RWPE2 (cell line): Measurements from ENCODE around the gene MYBBP1A.
A peak's percentile ranks its signal among the peaks of the same experiment; 100 is the strongest.
"Not testable (repeated sequence)": the region's sequence is repeated elsewhere in the genome, so short reads cannot be mapped to it uniquely, and the experiment has no call there.

ENCODE experiments used
- ATAC-seq: fragments of 200-7000 bp; cut with Tn5 transposase; 3 replicates; pipeline ENCODE4 v1.9.1; 2021; ENCODE audit warnings: low read depth
- DNase-seq: peaks from one replicate; pipeline ENCODE4 v3.0.0-alpha.2; 2020; ENCODE audit warnings: low spot score
- H3K27ac ChIP-seq: fragments of 450-650 bp; 2 replicates; pipeline ENCODE4 v1.5.1; 2017; ENCODE audit warnings: mild to moderate bottlenecking; ENCODE audit not compliant: poor library complexity, severe bottlenecking
- H3K27me3 ChIP-seq: fragments of 250-450 bp; sonication (Bioruptor Pico); 2 replicates; pipeline ENCODE4 v1.5.1; 2021; ENCODE audit warnings: mild to moderate bottlenecking, moderate library complexity; ENCODE audit not compliant: insufficient read depth, poor library complexity, severe bottlenecking
- H3K36me3 ChIP-seq: fragments of 250-450 bp; sonication (Bioruptor Pico); 2 replicates; pipeline ENCODE4 v1.5.1; 2020; ENCODE audit warnings: low read depth, mild to moderate bottlenecking, moderate library complexity
- H3K4me1 ChIP-seq: fragments of 250-450 bp; sonication (Bioruptor Pico); 2 replicates; pipeline ENCODE4 v1.5.1; 2021; ENCODE audit warnings: mild to moderate bottlenecking, moderate library complexity; ENCODE audit not compliant: insufficient read depth, poor library complexity, severe bottlenecking
- H3K4me3 ChIP-seq: fragments of 250-450 bp; sonication (Bioruptor Pico); 2 replicates; pipeline ENCODE4 v1.5.1; 2021; ENCODE audit warnings: mild to moderate bottlenecking, moderate library complexity; ENCODE audit not compliant: severe bottlenecking
- H3K9me3 ChIP-seq: fragments of 250-450 bp; sonication (Bioruptor Pico); 2 replicates; pipeline ENCODE4 v1.5.1; 2021; ENCODE audit warnings: mild to moderate bottlenecking, moderate library complexity; ENCODE audit not compliant: severe bottlenecking
- TF ChIP-seq, protein P1 (sequence below): fragments of 450-650 bp; IDR thresholded peaks from one replicate; pipeline ENCODE4 v1.5.1; 2017; ENCODE audit warnings: mild to moderate bottlenecking, moderate library complexity; ENCODE audit not compliant: poor library complexity, severe bottlenecking

Gene MYBBP1A

GRCh38 chr17:4554997-4555799 is at the start of gene MYBBP1A:
TSS of gene MYBBP1A (minus strand) at chr17:4555384. CDS start at chr17:4555324, 60 bp downstream.
- DNase-seq (peak; percentile 94), ATAC-seq (peak; percentile 89)
- Histone ChIP-seq H3K27ac (peak within 1 kb of the TSS; percentile 26), H3K9me3 (no peaks in the 10 kb centered on the region), H3K4me1 (peaks cover 2% of the 10 kb centered on the region), H3K36me3 (peaks cover 41% of the 10 kb centered on the region), H3K27me3 (no peaks in the 10 kb centered on the region), H3K4me3 (peak within 1 kb of the TSS; percentile 68)
- TF ChIP-seq, protein P1, sequence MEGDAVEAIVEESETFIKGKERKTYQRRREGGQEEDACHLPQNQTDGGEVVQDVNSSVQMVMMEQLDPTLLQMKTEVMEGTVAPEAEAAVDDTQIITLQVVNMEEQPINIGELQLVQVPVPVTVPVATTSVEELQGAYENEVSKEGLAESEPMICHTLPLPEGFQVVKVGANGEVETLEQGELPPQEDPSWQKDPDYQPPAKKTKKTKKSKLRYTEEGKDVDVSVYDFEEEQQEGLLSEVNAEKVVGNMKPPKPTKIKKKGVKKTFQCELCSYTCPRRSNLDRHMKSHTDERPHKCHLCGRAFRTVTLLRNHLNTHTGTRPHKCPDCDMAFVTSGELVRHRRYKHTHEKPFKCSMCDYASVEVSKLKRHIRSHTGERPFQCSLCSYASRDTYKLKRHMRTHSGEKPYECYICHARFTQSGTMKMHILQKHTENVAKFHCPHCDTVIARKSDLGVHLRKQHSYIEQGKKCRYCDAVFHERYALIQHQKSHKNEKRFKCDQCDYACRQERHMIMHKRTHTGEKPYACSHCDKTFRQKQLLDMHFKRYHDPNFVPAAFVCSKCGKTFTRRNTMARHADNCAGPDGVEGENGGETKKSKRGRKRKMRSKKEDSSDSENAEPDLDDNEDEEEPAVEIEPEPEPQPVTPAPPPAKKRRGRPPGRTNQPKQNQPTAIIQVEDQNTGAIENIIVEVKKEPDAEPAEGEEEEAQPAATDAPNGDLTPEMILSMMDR, result peak; percentile 5

- not testable (repeated sequence) for H3K4me3 ChIP-seq, H3K36me3 ChIP-seq, H3K27ac ChIP-seq, H3K9me3 ChIP-seq, ATAC-seq, H3K4me1 ChIP-seq, DNase-seq, H3K27me3 ChIP-seq
Observed at GRCh38 chr17:4604736-4605135, 49.6 kb upstream of the MYBBP1A start.

DNA sequence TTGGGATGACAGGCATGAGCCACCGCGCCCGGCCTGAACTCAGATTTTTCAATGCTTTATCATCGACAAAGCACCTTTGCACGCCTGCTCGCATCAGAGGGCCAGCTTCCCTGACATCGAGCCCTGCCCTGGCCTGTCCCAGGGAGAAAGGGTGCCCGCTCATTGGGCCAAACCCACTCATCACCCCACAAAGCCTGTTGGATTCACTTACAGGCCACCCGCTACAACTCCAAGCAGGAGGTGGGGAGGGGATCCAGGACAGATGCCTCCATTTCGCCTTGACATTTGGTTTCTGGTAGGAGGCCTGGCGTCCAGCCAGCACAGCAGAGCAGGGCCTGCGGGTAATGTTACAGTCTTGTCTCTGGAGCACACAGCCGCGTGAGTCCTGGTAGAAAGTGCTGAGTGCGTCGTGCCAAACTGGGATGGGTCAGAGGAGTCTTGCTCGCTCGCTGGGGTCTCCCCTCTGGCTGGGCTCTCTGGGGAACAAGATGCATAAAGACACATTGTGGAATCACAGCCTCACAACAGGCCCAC is 49.0 kb upstream of the MYBBP1A start:
- no peak for DNase-seq
- 0 out of 3 replicates have a peak, but pooled peaks have one; percentile 23 for ATAC-seq

DNA sequence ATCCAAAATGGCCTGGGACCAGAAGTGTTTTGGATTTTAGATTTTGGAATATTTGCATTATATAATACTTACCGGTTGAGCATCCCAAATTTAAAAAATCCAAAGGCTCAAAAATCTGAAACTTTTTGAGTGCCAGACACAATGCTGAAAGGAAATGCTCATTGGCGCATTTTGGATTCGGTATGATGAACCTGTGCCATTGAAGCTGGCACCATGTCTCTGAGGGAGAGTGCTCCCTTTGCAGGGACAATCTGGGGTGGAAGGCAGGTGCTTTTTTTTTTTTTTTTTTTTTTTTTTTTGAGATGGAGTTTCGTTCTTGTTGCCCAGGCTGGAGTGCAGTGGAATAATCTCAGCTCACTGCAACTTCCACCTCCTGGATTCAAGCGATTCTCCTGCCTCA is 46.9 kb upstream of the MYBBP1A start:
- H3K4me3 ChIP-seq, result no peak overlapping the region
- ATAC-seq, result no peak

More for the DNA sequence above, 49.0 kb upstream of the MYBBP1A start:
- no peaks in the 10 kb centered on the region for H3K36me3 ChIP-seq
- no peak overlapping the region for H3K27ac ChIP-seq
- H3K9me3 ChIP-seq, result no peaks in the 10 kb centered on the region
- TF ChIP-seq, protein P1, result no peak
- no peak overlapping the region for H3K4me3 ChIP-seq
- peaks cover 3% of the 10 kb centered on the region for H3K27me3 ChIP-seq
- no peaks in the 10 kb centered on the region for H3K4me1 ChIP-seq

GRCh38 chr17:4601326-4601725 is 46.1 kb upstream of the MYBBP1A start:
- no peaks in the 10 kb centered on the region for H3K36me3 ChIP-seq
- ATAC-seq (no peak), DNase-seq (no peak)
- H3K27ac ChIP-seq, result no peak overlapping the region
- peaks cover 3% of the 10 kb centered on the region for H3K27me3 ChIP-seq
- no peaks in the 10 kb centered on the region for H3K4me1 ChIP-seq
- TF ChIP-seq, protein P1, result no peak
- H3K9me3 ChIP-seq, result no peaks in the 10 kb centered on the region
- no peak overlapping the region for H3K4me3 ChIP-seq

More for the DNA sequence above, 46.9 kb upstream of the MYBBP1A start:
- no peak for DNase-seq
- Histone ChIP-seq H3K9me3 (no peaks in the 10 kb centered on the region), H3K27ac (no peak overlapping the region), H3K36me3 (no peaks in the 10 kb centered on the region), H3K4me1 (no peaks in the 10 kb centered on the region), H3K27me3 (peaks cover 3% of the 10 kb centered on the region)
- TF ChIP-seq, protein P1, result no peak
